ENCODE data around the gene CXCL16. TPM values are rescaled to one million over a fixed set of nuclear protein-coding genes. Genes with fewer than 3 reads are reported as not detected.

Gene CXCL16
- total and polyA plus RNA-seq, 2 donors: 3.3 to 32.9 TPM

DNA sequence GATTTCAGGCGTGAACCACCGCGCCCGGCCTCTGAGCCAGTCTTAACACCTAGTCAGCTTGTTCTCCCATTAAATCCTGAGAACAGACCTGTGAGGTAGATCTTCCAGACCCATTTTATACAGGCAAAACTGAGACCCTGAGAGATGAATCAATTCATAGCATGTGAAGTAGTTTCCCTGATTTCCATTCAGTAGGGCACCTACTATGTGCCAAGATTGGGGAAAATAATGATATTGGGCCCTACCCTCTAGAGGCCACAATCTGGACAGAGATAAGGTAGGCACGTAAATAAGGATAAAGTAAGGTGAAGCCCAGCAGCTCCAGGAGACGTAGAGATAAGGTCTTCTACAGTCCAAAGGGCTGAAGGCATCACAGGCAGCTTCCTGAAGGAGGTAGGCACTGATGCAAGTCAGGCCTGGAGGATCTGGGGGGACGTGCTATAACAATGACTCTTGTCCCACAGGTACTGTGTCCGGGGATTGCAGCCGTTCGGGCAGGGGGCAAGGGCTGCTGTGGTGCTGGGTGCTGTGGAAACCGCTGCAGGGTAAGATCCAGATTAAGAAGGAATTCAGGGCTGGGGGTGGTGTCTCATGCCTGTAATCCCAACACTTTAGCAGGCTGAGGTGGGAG is 40.7 kb upstream of the CXCL16 start:
- Histone ChIP-seq H3K4me3 (ENCODE audit: low read length in 2 of 2) (no peak overlapping the region), H3K36me3 (ENCODE audit: control insufficient read depth in 2 of 2, insufficient read depth in 2 of 2, low read length in 1 of 2) (no peaks in the 10 kb centered on the region), H3K27me3 (ENCODE audit: control insufficient read depth in 2 of 2, insufficient read depth in 1 of 2, low read length in 1 of 2) (peaks cover 26 to 57% of the 10 kb centered on the region in 2 donors), H3K27ac (ENCODE audit: low read depth in 1 of 2, low read length in 1 of 2) (no peak overlapping the region), H3K9me3 (ENCODE audit: control insufficient read depth in 2 of 2, insufficient read depth in 1 of 2, low read length in 1 of 2) (no peaks in the 10 kb centered on the region), H3K4me1 (ENCODE audit: control insufficient read depth in 2 of 2, insufficient read depth in 2 of 2, low read length in 2 of 2) (peaks cover 0 to 4% of the 10 kb centered on the region in 2 donors)
- DNase-seq (ENCODE audit: low read depth in 6 of 9, low spot score in 9 of 9): no peak
- 87% methylated on average over 11 of the region's 11 CpGs for WGBS

DNA sequence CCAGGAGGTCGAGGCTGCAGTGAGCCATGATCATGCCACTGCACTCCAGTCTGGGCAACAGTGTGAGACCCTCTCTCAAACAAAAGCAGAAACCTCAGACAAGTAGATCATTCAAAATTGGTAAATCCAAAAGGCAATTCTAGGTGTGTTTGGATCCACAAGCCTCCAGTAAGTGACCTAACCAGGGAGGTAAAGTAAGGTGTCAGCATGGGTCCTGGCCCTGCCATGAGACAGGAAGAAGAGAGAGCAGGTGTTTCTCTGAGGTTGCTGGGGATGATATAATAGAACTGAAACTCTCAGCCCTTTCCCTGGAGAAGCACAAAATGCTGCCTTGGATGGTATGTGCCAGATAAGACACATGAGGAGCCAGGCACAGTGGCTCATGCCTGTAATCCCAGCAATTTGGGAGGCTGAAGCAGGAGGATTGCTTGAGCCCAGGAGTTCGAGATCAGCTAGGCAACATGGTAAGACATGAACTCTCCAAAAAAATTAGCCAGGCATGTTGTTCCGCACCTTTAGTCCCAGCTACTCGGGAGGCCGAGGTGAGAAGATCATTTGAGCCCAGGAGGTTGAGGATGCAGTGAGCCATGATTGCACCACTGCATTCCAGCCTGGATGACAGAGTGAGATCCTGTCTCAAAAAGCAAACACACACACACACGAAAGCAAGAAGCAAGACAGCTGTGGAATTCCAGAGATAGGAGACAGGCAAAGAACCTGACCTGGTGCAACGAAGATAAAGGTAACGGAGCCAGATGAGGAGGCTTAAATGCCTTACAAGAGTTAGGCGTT is 38.4 kb upstream of the CXCL16 start:
- DNase-seq (ENCODE audit: low read depth in 6 of 9, low spot score in 9 of 9): no peak
- H3K4me3 ChIP-seq (ENCODE audit: low read length in 2 of 2): no peak overlapping the region
- no peaks in the 10 kb centered on the region for H3K36me3 ChIP-seq (ENCODE audit: control insufficient read depth in 2 of 2, insufficient read depth in 2 of 2, low read length in 1 of 2)
- H3K9me3 ChIP-seq (ENCODE audit: control insufficient read depth in 2 of 2, insufficient read depth in 1 of 2, low read length in 1 of 2): no peaks in the 10 kb centered on the region
- WGBS: 91% methylated on average over 9 of the region's 9 CpGs
- peaks cover 9 to 38% of the 10 kb centered on the region in 2 donors for H3K27me3 ChIP-seq (ENCODE audit: control insufficient read depth in 2 of 2, insufficient read depth in 1 of 2, low read length in 1 of 2)
- no peaks in the 10 kb centered on the region for H3K4me1 ChIP-seq (ENCODE audit: control insufficient read depth in 2 of 2, insufficient read depth in 2 of 2, low read length in 2 of 2)
- H3K27ac ChIP-seq (ENCODE audit: low read depth in 1 of 2, low read length in 1 of 2): no peak overlapping the region

DNA sequence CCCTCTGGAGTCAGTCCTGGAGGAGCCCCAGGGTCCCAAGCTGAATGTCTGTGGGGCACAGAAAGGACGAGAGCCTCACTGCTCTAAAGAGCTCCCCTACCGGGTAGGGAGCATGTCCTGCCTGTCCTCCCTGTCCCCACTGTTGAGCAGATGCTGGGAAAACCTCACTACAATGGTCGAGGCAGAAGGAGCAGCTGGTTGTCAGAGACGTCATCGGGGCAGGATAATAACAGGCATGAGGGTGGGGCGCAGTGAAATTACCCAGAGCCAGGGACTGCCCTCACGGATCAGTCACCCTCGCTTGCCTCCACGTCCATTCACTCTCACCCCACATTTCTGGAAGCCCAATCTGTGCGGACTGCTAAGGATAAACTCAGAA is 32.5 kb upstream of the CXCL16 start:
- H3K4me1 ChIP-seq (ENCODE audit: control insufficient read depth in 2 of 2, insufficient read depth in 2 of 2, low read length in 2 of 2): no peaks in the 10 kb centered on the region
- WGBS: 87% methylated on average over 10 of the region's 10 CpGs
- no peaks in the 10 kb centered on the region for H3K36me3 ChIP-seq (ENCODE audit: control insufficient read depth in 2 of 2, insufficient read depth in 2 of 2, low read length in 1 of 2)
- peaks cover 0 to 18% of the 10 kb centered on the region in 2 donors for H3K27me3 ChIP-seq (ENCODE audit: control insufficient read depth in 2 of 2, insufficient read depth in 1 of 2, low read length in 1 of 2)
- H3K27ac ChIP-seq (ENCODE audit: low read depth in 1 of 2, low read length in 1 of 2): no peak overlapping the region
- no peak overlapping the region for H3K4me3 ChIP-seq (ENCODE audit: low read length in 2 of 2)
- no peak for DNase-seq (ENCODE audit: low read depth in 6 of 9, low spot score in 9 of 9)
- H3K9me3 ChIP-seq (ENCODE audit: control insufficient read depth in 2 of 2, insufficient read depth in 1 of 2, low read length in 1 of 2): no peaks in the 10 kb centered on the region

DNA sequence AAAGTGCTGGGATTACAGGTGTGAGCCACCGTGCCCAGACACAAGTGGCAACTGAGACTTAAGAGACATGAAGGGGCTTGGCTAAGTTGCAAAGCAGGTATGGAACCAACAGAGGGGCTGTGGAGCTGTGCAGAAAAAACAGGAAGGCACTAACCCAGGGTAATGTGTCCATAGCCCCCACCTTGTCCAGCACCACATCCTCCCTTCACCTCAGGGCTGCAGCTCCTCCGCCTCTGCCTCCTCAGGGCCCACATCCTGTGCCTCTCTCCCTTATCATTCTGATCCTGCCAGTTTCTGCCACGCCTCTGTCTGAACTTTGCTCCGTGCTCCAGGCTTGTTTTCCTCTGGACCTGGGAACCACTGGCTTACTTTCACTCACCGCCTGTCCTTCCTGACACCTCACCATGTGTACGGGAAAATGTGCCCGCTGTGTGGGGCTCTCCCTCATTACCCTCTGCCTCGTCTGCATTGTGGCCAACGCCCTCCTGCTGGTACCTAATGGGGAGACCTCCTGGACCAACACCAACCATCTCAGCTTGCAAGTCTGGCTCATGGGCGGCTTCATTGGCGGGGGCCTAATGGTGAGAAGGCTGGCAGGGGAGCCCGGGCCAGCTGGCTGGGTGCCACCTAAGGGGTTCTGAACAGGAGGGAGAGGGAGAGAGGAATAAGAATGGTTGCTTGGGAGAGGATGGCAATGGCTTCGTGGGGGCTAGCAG is 31.9 kb upstream of the CXCL16 start, which contains the start of gene TM4SF5:
Gene TM4SF5 (plus strand): TSS at position 368 of the 716 bp plus-strand sequence. CDS start 37 bp downstream, at position 405.
- no peak within 1 kb of the TSS for H3K27ac ChIP-seq (ENCODE audit: low read depth in 1 of 2, low read length in 1 of 2)

DNA sequence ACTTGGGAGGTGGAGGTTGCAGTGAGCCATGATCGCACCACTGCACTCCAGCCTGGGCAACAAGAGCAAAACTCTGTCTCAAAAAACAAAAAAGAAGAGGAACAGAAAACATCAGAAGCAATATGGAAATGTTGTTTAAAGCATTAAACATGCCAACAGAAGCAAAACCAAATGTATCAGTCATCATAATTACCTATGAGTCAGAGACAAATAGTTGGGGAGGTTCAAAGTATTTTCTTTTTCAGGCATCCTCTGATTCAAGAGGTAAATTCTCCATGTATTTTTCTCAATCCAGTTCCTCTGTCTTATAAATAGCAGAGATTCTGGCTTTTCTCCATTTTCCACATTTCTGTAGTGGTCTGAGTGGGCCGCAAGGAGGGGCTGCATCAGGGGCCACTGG is 29.9 kb upstream of the CXCL16 start:
- no peak for DNase-seq (ENCODE audit: low read depth in 6 of 9, low spot score in 9 of 9)
- H3K36me3 ChIP-seq (ENCODE audit: control insufficient read depth in 2 of 2, insufficient read depth in 2 of 2, low read length in 1 of 2): no peaks in the 10 kb centered on the region
- peaks cover 0 to 20% of the 10 kb centered on the region in 2 donors for H3K27me3 ChIP-seq (ENCODE audit: control insufficient read depth in 2 of 2, insufficient read depth in 1 of 2, low read length in 1 of 2)
- no peaks in the 10 kb centered on the region for H3K4me1 ChIP-seq (ENCODE audit: control insufficient read depth in 2 of 2, insufficient read depth in 2 of 2, low read length in 2 of 2)
- H3K9me3 ChIP-seq (ENCODE audit: control insufficient read depth in 2 of 2, insufficient read depth in 1 of 2, low read length in 1 of 2): no peaks in the 10 kb centered on the region
- 97% methylated on average over 2 of the region's 2 CpGs for WGBS
- no peak overlapping the region for H3K27ac ChIP-seq (ENCODE audit: low read depth in 1 of 2, low read length in 1 of 2)
- no peak overlapping the region for H3K4me3 ChIP-seq (ENCODE audit: low read length in 2 of 2)

More for the DNA sequence above, 31.9 kb upstream of the CXCL16 start, which contains the start of gene TM4SF5:
- DNase-seq (ENCODE audit: low read depth in 6 of 9, low spot score in 9 of 9): no peak
- Histone ChIP-seq H3K9me3 (ENCODE audit: control insufficient read depth in 2 of 2, insufficient read depth in 1 of 2, low read length in 1 of 2) (no peaks in the 10 kb centered on the region), H3K4me3 (ENCODE audit: low read length in 2 of 2) (no peak within 1 kb of the TSS), H3K4me1 (ENCODE audit: control insufficient read depth in 2 of 2, insufficient read depth in 2 of 2, low read length in 2 of 2) (no peaks in the 10 kb centered on the region), H3K36me3 (ENCODE audit: control insufficient read depth in 2 of 2, insufficient read depth in 2 of 2, low read length in 1 of 2) (no peaks in the 10 kb centered on the region), H3K27me3 (ENCODE audit: control insufficient read depth in 2 of 2, insufficient read depth in 1 of 2, low read length in 1 of 2) (peaks cover 0 to 18% of the 10 kb centered on the region in 2 donors)
- WGBS: 81% methylated on average over 13 of the region's 13 CpGs

DNA sequence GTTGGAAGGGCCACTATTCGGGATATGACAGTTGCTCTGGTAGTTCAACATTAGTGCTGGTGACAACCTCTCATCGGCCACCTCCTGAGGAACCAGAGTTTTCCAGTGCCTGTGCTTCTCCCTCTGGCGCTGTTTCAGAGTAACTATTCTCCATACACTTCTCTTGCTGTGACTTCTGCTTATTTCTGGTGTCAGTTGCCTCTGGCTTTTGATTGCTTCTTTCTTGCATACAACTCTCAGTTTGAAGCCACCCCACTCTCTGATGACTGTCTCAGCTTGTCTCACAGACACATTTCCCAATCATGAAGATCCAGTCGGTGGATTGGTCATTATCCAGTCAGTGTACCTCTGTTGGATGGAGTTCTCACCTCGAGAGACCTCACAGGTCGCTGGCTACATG is 28.6 kb upstream of the CXCL16 start:
- Histone ChIP-seq H3K4me3 (ENCODE audit: low read length in 2 of 2) (no peak overlapping the region), H3K9me3 (ENCODE audit: control insufficient read depth in 2 of 2, insufficient read depth in 1 of 2, low read length in 1 of 2) (no peaks in the 10 kb centered on the region), H3K4me1 (ENCODE audit: control insufficient read depth in 2 of 2, insufficient read depth in 2 of 2, low read length in 2 of 2) (no peaks in the 10 kb centered on the region), H3K27ac (ENCODE audit: low read depth in 1 of 2, low read length in 1 of 2) (no peak overlapping the region), H3K27me3 (ENCODE audit: control insufficient read depth in 2 of 2, insufficient read depth in 1 of 2, low read length in 1 of 2) (peaks cover 0 to 16% of the 10 kb centered on the region in 2 donors), H3K36me3 (ENCODE audit: control insufficient read depth in 2 of 2, insufficient read depth in 2 of 2, low read length in 1 of 2) (no peaks in the 10 kb centered on the region)
- no peak for DNase-seq (ENCODE audit: low read depth in 6 of 9, low spot score in 9 of 9)
- WGBS: 92% methylated on average over 6 of the region's 6 CpGs

DNA sequence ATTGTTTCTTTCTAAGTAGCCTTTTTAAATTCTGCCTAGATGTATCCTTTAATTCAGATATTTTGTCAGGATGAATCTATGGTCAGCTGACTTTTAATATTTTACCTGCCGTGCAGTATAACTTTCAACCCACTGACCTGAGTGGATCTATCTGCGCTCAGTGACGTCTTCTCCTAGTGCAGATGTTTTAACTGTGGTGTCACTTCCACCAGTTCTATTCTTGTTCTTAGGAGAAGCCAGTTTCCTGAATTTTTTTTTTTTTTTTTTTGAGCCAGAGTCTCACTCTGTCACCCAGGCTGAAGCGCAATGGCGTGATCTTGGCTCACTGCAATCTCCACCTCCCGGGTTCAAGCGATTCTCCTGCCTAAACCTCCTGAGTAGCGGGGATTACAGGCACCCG is 27.0 kb upstream of the CXCL16 start:
- no peaks in the 10 kb centered on the region for H3K4me1 ChIP-seq (ENCODE audit: control insufficient read depth in 2 of 2, insufficient read depth in 2 of 2, low read length in 2 of 2)
- no peak for DNase-seq (ENCODE audit: low read depth in 6 of 9, low spot score in 9 of 9)
- H3K27me3 ChIP-seq (ENCODE audit: control insufficient read depth in 2 of 2, insufficient read depth in 1 of 2, low read length in 1 of 2): peaks cover 0 to 8% of the 10 kb centered on the region in 2 donors
- no peaks in the 10 kb centered on the region for H3K9me3 ChIP-seq (ENCODE audit: control insufficient read depth in 2 of 2, insufficient read depth in 1 of 2, low read length in 1 of 2)
- no peak overlapping the region for H3K27ac ChIP-seq (ENCODE audit: low read depth in 1 of 2, low read length in 1 of 2)
- no peaks in the 10 kb centered on the region for H3K36me3 ChIP-seq (ENCODE audit: control insufficient read depth in 2 of 2, insufficient read depth in 2 of 2, low read length in 1 of 2)
- H3K4me3 ChIP-seq (ENCODE audit: low read length in 2 of 2): no peak overlapping the region
- WGBS: 87% methylated on average over 9 of the region's 9 CpGs

DNA sequence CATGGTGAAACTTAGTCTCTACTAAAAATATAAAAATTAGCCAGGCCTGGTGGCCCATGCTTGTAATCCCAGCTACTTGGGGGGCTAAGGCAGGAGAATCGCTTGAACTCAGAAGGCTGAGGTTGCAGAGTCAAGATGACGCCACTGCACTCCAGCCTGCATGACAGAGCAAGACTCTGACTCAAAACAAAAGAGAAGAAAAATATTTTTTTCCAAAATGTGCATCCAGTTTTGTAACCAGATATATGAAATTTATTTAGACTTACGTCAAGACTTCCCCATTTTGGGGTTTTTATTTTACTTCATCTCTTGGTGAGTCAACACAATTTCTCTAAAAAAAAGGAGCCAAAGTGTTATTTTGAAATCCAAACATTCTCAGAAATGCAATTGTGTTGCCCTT is 26.5 kb upstream of the CXCL16 start:
- Histone ChIP-seq H3K36me3 (ENCODE audit: control insufficient read depth in 2 of 2, insufficient read depth in 2 of 2, low read length in 1 of 2) (no peaks in the 10 kb centered on the region), H3K4me1 (ENCODE audit: control insufficient read depth in 2 of 2, insufficient read depth in 2 of 2, low read length in 2 of 2) (no peaks in the 10 kb centered on the region), H3K27ac (ENCODE audit: low read depth in 1 of 2, low read length in 1 of 2) (no peak overlapping the region), H3K4me3 (ENCODE audit: low read length in 2 of 2) (no peak overlapping the region), H3K27me3 (ENCODE audit: control insufficient read depth in 2 of 2, insufficient read depth in 1 of 2, low read length in 1 of 2) (peaks cover 0 to 6% of the 10 kb centered on the region in 2 donors), H3K9me3 (ENCODE audit: control insufficient read depth in 2 of 2, insufficient read depth in 1 of 2, low read length in 1 of 2) (no peaks in the 10 kb centered on the region)
- DNase-seq (ENCODE audit: low read depth in 6 of 9, low spot score in 9 of 9): no peak
- WGBS: 78% methylated on average over 3 of the region's 3 CpGs

DNA sequence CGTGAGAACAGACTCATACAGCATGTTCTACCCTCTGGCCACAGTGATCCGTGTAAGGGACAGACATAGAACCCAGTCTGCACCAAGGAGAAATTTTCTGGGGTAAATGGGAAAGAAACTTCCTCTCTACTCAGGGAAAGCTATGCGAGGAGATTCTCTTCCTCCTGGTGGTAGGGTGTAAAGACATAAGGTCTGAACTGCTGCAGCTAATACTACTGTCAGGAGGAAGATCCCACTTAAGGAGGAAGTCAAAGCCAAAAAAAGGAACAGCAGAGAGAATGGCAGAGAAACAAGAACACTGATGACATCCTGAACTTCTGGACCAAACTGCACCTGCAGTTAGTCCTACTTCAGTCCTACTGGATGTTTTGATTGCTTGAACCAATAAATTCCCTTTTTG is 24.9 kb upstream of the CXCL16 start:
- DNase-seq (ENCODE audit: low read depth in 6 of 9, low spot score in 9 of 9): no peak
- no peak overlapping the region for H3K4me3 ChIP-seq (ENCODE audit: low read length in 2 of 2)
- H3K4me1 ChIP-seq (ENCODE audit: control insufficient read depth in 2 of 2, insufficient read depth in 2 of 2, low read length in 2 of 2): no peaks in the 10 kb centered on the region
- no peaks in the 10 kb centered on the region for H3K36me3 ChIP-seq (ENCODE audit: control insufficient read depth in 2 of 2, insufficient read depth in 2 of 2, low read length in 1 of 2)
- 53% methylated on average over 3 of the region's 3 CpGs for WGBS
- H3K27me3 ChIP-seq (ENCODE audit: control insufficient read depth in 2 of 2, insufficient read depth in 1 of 2, low read length in 1 of 2): peaks cover 0 to 6% of the 10 kb centered on the region in 2 donors
- H3K27ac ChIP-seq (ENCODE audit: low read depth in 1 of 2, low read length in 1 of 2): no peak overlapping the region
- no peaks in the 10 kb centered on the region for H3K9me3 ChIP-seq (ENCODE audit: control insufficient read depth in 2 of 2, insufficient read depth in 1 of 2, low read length in 1 of 2)
